KMS-11 (cell line): ENCODE measurements around the gene RALGPS1.

Source experiments
- H2AFZ ChIP-seq: fragments of 200-600 bp; sonication (generic); 2 replicates; pipeline ENCODE4 v1.6.1; 2016; ENCODE audit warnings: antibody characterized with exemption, mixed run types, low read depth
- H3K27ac ChIP-seq: fragments of 200-600 bp; sonication (generic); 2 replicates; pipeline ENCODE4 v1.6.1; 2016; ENCODE audit warnings: mild to moderate bottlenecking, mixed run types
- H3K27me3 ChIP-seq: fragments of 200-600 bp; sonication (generic); 2 replicates; pipeline ENCODE4 v1.6.1; 2017; ENCODE audit warnings: mild to moderate bottlenecking, low read depth, mixed run types, moderate library complexity; ENCODE audit not compliant: insufficient read depth
- H3K36me3 ChIP-seq: fragments of 200-600 bp; sonication (generic); 2 replicates; pipeline ENCODE4 v1.6.1; 2017; ENCODE audit warnings: mild to moderate bottlenecking, mixed run types; ENCODE audit not compliant: insufficient read depth
- H3K4me1 ChIP-seq: fragments of 200-600 bp; sonication (generic); 2 replicates; pipeline ENCODE4 v1.6.1; 2016; ENCODE audit warnings: mild to moderate bottlenecking, low read depth, mixed run types; ENCODE audit not compliant: poor library complexity, severe bottlenecking
- H3K4me2 ChIP-seq: fragments of 200-600 bp; sonication (generic); 2 replicates; pipeline ENCODE4 v1.7.0; 2016; ENCODE audit warnings: mild to moderate bottlenecking, mixed run types
- H3K4me3 ChIP-seq: fragments of 200-600 bp; sonication (generic); IDR thresholded peaks from 2 replicates; pipeline ENCODE4 v1.6.1; 2017; ENCODE audit warnings: low read depth, low read length, mixed read lengths; ENCODE audit not compliant: insufficient read depth
- H3K79me2 ChIP-seq: fragments of 200-600 bp; sonication (generic); 2 replicates; pipeline ENCODE4 v1.6.1; 2016; ENCODE audit warnings: low read depth, mixed run types; ENCODE audit not compliant: insufficient read depth
- H3K9ac ChIP-seq: fragments of 200-600 bp; sonication (generic); 2 replicates; pipeline ENCODE4 v1.6.1; 2016; ENCODE audit warnings: mild to moderate bottlenecking, mixed run types
- H4K20me1 ChIP-seq: fragments of 200-600 bp; sonication (generic); 2 replicates; pipeline ENCODE4 v1.6.1; 2016; ENCODE audit warnings: mild to moderate bottlenecking, mixed run types; ENCODE audit not compliant: insufficient read depth
- CTCF ChIP-seq: fragments of 200-600 bp; sonication (generic); conservative IDR thresholded peaks from 2 replicates; pipeline ENCODE4 v1.6.1; 2017; ENCODE audit warnings: low read depth, mild to moderate bottlenecking, antibody characterized with exemption, low read length, moderate library complexity, mixed read lengths

Gene RALGPS1

DNA sequence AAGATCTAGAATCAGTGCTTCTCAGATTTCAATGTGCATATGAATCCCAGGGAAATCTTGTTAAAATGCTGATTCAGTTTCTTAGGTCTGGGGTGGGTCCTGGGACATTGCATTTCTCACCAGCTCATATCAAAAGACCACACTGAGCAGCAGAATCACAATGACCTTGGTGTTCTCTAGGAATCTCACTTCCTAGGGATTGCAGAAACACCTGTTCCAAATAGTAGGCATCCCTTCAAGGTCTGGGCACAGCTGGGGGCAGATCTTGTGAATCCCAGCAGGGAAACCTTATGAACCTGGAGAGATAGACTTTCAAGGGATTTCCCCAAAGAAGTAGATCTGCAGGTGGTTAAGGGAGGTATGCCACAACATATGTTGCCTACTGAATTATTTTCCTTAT lies 341.1 kb downstream of the RALGPS1 start:
- H3K9ac ChIP-seq = no peak overlapping the region
- no peak overlapping the region for H3K4me3 ChIP-seq
- TF ChIP-seq CTCF = no peak
- H2AFZ ChIP-seq = no peak overlapping the region
- H3K4me2 ChIP-seq = no peak overlapping the region
- H3K4me1 ChIP-seq = no peaks in the 10 kb centered on the region
- no peaks in the 10 kb centered on the region for H3K79me2 ChIP-seq
- no peaks in the 10 kb centered on the region for H4K20me1 ChIP-seq
- H3K27ac ChIP-seq = no peak overlapping the region
- no peaks in the 10 kb centered on the region for H3K36me3 ChIP-seq
- H3K27me3 ChIP-seq = no peaks in the 10 kb centered on the region

GRCh38 chr9:127256324-127256723 lies 341.7 kb downstream of the RALGPS1 start:
- Histone ChIP-seq H3K4me1 (no peaks in the 10 kb centered on the region), H3K36me3 (no peaks in the 10 kb centered on the region), H3K27ac (no peak overlapping the region), H3K79me2 (no peaks in the 10 kb centered on the region), H3K4me2 (no peak overlapping the region), H3K4me3 (no peak overlapping the region), H3K9ac (no peak overlapping the region), H4K20me1 (no peaks in the 10 kb centered on the region), H3K27me3 (no peaks in the 10 kb centered on the region), H2AFZ (no peak overlapping the region)
- TF ChIP-seq CTCF = no peak

DNA sequence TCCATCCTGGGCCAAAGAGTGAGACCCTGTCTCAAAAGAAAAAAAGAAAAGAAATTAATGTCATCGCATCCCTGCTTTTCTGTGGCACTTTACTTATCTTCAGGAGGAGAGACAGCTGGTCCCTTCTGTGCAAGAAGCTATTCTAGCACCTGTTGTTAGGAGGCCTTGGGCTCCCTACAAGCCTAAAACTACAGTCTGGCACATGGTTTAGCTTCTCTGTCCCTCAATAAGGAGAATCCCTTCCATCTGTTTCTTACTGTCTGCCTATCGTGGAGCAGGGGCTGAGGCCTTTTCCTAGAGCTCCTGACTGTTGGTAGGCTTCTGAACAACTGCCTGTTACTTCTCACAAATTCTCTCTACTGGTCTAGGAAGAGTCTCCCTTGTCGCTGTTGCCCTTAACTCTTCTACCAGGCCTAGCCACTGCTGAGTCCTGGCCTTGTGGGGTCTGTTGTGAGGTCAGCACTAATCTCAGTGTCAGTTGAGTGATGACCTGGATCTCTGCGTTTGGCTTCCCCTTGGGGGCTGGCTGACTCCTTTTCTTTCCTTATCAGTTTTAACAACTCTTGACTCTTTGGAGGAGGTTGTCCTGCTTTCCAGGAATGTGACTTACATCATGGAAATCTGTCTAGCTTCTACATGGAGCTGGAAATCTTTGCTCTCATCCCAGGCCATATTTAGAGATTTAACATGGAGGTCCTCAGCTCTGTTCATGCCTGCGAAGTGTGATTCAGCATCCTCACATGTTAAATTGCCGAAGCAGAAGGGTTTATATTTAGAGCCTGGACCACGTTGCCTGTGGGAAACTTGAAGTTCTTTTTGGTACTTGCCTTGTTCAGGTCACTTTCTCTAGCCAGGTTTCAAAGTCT lies 344.3 kb downstream of the RALGPS1 start:
- Histone ChIP-seq H3K27ac (no peak overlapping the region), H3K4me2 (no peak overlapping the region), H2AFZ (no peak overlapping the region), H4K20me1 (no peaks in the 10 kb centered on the region), H3K4me1 (no peaks in the 10 kb centered on the region), H3K27me3 (no peaks in the 10 kb centered on the region), H3K9ac (no peak overlapping the region), H3K4me3 (no peak overlapping the region), H3K79me2 (no peaks in the 10 kb centered on the region), H3K36me3 (no peaks in the 10 kb centered on the region)
- no peak for TF ChIP-seq CTCF

DNA sequence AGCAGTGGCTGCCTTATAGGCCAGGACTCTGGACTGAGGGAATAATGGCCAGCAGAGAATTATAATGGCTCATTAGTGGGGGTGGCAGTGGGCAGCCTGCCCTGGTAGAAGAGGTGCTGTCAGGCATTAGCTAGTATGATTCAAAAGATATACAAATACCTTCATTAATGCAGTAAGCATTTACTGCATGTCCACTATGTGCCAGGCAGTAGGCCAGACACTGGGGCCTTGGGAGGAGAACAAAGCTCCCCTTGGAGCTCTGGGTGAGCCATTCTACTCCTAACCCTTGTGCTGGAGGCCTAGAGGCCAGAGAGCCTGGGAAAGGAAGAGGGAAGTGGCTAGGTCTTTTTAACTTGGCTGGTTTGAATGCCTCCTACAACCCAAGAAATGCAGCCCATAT lies 348.0 kb downstream of the RALGPS1 start:
- no peak overlapping the region for H2AFZ ChIP-seq
- no peaks in the 10 kb centered on the region for H3K36me3 ChIP-seq
- H3K79me2 ChIP-seq = no peaks in the 10 kb centered on the region
- no peak overlapping the region for H3K9ac ChIP-seq
- H3K4me2 ChIP-seq = no peak overlapping the region
- no peaks in the 10 kb centered on the region for H3K4me1 ChIP-seq
- no peaks in the 10 kb centered on the region for H4K20me1 ChIP-seq
- no peak overlapping the region for H3K27ac ChIP-seq
- no peak for TF ChIP-seq CTCF
- H3K27me3 ChIP-seq = no peaks in the 10 kb centered on the region
- no peak overlapping the region for H3K4me3 ChIP-seq
